ENCODE data around the gene ETS1.

Gene ETS1

GRCh38 chr11:128603752-128604414, 16.5 kb upstream of the ETS1 start:
- Histone ChIP-seq H3K36me3 (ENCODE audit: insufficient read depth, low read length) (no peaks in the 10 kb centered on the region; the same call in 1 of the 2 replicates), H3K9me2 (ENCODE audit: low read depth, low read length) (no peaks in the 10 kb centered on the region), H3K27ac (ENCODE audit: low read depth, low read length, poor library complexity, severe bottlenecking) (peak overlapping the region; percentile 100), H3K4me1 (ENCODE audit: insufficient read depth, low read length, severe bottlenecking) (peaks cover 77% of the 10 kb centered on the region), H3K9me3 (ENCODE audit: low read length) (no peaks in the 10 kb centered on the region), H3K27me3 (ENCODE audit: insufficient read depth, low read length) (no peaks in the 10 kb centered on the region), H3K4me2 (ENCODE audit: low read length) (no peak overlapping the region), H4K20me1 (ENCODE audit: insufficient read depth, low read length) (no peaks in the 10 kb centered on the region), H3F3A (ENCODE audit: insufficient read depth, low read length) (no peaks in the 10 kb centered on the region), H3K9ac (ENCODE audit: low read length) (peak overlapping the region; percentile 40; the same call in 1 of the 2 replicates), H3K79me2 (ENCODE audit: insufficient read depth, low read length) (no peaks in the 10 kb centered on the region), H3K4me3 (ENCODE audit: low read depth, low read length, poor library complexity, severe bottlenecking) (no peak overlapping the region), H2AFZ (ENCODE audit: low read length) (no peak overlapping the region)
- no peak for TF ChIP-seq EZH2 (IDR thresholded peaks at IDR 0.05; ENCODE audit: borderline replicate concordance, low read length)
- TF ChIP-seq, protein P1, sequence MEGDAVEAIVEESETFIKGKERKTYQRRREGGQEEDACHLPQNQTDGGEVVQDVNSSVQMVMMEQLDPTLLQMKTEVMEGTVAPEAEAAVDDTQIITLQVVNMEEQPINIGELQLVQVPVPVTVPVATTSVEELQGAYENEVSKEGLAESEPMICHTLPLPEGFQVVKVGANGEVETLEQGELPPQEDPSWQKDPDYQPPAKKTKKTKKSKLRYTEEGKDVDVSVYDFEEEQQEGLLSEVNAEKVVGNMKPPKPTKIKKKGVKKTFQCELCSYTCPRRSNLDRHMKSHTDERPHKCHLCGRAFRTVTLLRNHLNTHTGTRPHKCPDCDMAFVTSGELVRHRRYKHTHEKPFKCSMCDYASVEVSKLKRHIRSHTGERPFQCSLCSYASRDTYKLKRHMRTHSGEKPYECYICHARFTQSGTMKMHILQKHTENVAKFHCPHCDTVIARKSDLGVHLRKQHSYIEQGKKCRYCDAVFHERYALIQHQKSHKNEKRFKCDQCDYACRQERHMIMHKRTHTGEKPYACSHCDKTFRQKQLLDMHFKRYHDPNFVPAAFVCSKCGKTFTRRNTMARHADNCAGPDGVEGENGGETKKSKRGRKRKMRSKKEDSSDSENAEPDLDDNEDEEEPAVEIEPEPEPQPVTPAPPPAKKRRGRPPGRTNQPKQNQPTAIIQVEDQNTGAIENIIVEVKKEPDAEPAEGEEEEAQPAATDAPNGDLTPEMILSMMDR (IDR thresholded peaks at IDR 0.05; ENCODE audit: low read length), result peak; percentile 58

DNA sequence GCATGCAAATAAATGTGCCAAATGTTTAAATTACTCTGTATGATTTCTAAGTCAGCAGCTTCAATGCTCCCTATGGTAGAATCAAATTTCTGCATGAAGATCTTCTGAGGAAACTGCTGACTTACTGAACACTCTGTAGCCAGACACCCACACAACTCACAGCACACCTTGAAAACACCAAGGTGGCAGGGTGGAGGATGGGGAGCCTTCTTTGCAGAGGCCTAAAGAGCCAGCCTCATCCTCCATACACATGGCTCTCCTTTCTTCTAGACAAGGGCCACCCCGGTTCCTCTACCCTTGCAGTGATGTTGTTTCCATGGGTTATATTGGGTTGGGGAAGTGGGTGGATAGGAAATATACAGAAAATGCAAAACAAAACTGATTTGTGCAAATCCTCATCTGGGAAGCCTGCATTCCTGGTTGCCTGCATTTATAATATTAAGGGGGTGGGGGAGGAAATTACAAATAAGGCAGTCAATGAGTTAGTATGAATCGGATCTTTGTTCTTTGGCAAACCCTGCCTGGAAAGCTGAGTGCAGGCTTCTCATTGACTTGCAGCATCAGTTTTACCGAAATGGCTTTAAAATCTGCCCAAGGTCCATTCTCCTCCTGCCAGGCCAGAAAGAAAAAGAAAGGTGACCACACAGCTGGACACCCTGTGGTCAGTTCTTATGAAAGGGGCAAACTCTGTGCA, 15.8 kb upstream of the ETS1 start:
- TF ChIP-seq EZH2 (IDR thresholded peaks at IDR 0.05; ENCODE audit: borderline replicate concordance, low read length), result no peak
- TF ChIP-seq, protein P1 (IDR thresholded peaks at IDR 0.05; ENCODE audit: low read length), result no peak

GRCh38 chr11:128599729-128600128, 12.4 kb upstream of the ETS1 start:
- no peak overlapping the region for H3K9ac ChIP-seq (ENCODE audit: low read length)
- H2AFZ ChIP-seq (ENCODE audit: low read length), result no peak overlapping the region
- no peaks in the 10 kb centered on the region for H3K79me2 ChIP-seq (ENCODE audit: insufficient read depth, low read length)
- H3F3A ChIP-seq (ENCODE audit: insufficient read depth, low read length), result no peaks in the 10 kb centered on the region
- no peaks in the 10 kb centered on the region for H4K20me1 ChIP-seq (ENCODE audit: insufficient read depth, low read length)
- TF ChIP-seq EZH2 (IDR thresholded peaks at IDR 0.05; ENCODE audit: borderline replicate concordance, low read length), result no peak
- TF ChIP-seq, protein P1 (IDR thresholded peaks at IDR 0.05; ENCODE audit: low read length), result no peak
- no peaks in the 10 kb centered on the region for H3K27me3 ChIP-seq (ENCODE audit: insufficient read depth, low read length)
- no peak overlapping the region for H3K27ac ChIP-seq (ENCODE audit: low read depth, low read length, poor library complexity, severe bottlenecking)
- H3K9me2 ChIP-seq (ENCODE audit: low read depth, low read length), result no peaks in the 10 kb centered on the region
- no peak overlapping the region for H3K4me3 ChIP-seq (ENCODE audit: low read depth, low read length, poor library complexity, severe bottlenecking)
- H3K36me3 ChIP-seq (ENCODE audit: insufficient read depth, low read length), result no peaks in the 10 kb centered on the region; the same call in 1 of the 2 replicates
- no peak overlapping the region for H3K4me2 ChIP-seq (ENCODE audit: low read length)
- no peaks in the 10 kb centered on the region for H3K9me3 ChIP-seq (ENCODE audit: low read length)
- H3K4me1 ChIP-seq (ENCODE audit: insufficient read depth, low read length, severe bottlenecking), result peaks cover 40% of the 10 kb centered on the region

More for the DNA sequence above, 15.8 kb upstream of the ETS1 start:
- no peak overlapping the region for H3K4me3 ChIP-seq (ENCODE audit: low read depth, low read length, poor library complexity, severe bottlenecking)
- no peak overlapping the region for H2AFZ ChIP-seq (ENCODE audit: low read length)
- peaks cover 70% of the 10 kb centered on the region for H3K4me1 ChIP-seq (ENCODE audit: insufficient read depth, low read length, severe bottlenecking)
- H3K4me2 ChIP-seq (ENCODE audit: low read length), result peak overlapping the region; percentile 31; the same call in 1 of the 2 replicates
- H3K27me3 ChIP-seq (ENCODE audit: insufficient read depth, low read length), result no peaks in the 10 kb centered on the region
- peak overlapping the region; percentile 100 for H3K27ac ChIP-seq (ENCODE audit: low read depth, low read length, poor library complexity, severe bottlenecking)
- no peaks in the 10 kb centered on the region for H3K9me3 ChIP-seq (ENCODE audit: low read length)
- no peaks in the 10 kb centered on the region for H3K79me2 ChIP-seq (ENCODE audit: insufficient read depth, low read length)
- no peaks in the 10 kb centered on the region; the same call in 1 of the 2 replicates for H3K36me3 ChIP-seq (ENCODE audit: insufficient read depth, low read length)
- H3K9ac ChIP-seq (ENCODE audit: low read length), result peak overlapping the region; percentile 28; the same call in 1 of the 2 replicates
- no peaks in the 10 kb centered on the region for H3F3A ChIP-seq (ENCODE audit: insufficient read depth, low read length)
- no peaks in the 10 kb centered on the region for H3K9me2 ChIP-seq (ENCODE audit: low read depth, low read length)
- no peaks in the 10 kb centered on the region for H4K20me1 ChIP-seq (ENCODE audit: insufficient read depth, low read length)

Data from OCI-LY1 (cell line).